HG03045 (cell line): ENCODE data around the gene KIAA1217.

Source experiments
- ATAC-seq: cut with Tn5 transposase; IDR thresholded peaks from one replicate; pipeline ENCODE4 v1.9.1; 2021; ENCODE audit warnings: mild to moderate bottlenecking, moderate library complexity; ENCODE audit not compliant: unreplicated experiment

Gene KIAA1217

DNA sequence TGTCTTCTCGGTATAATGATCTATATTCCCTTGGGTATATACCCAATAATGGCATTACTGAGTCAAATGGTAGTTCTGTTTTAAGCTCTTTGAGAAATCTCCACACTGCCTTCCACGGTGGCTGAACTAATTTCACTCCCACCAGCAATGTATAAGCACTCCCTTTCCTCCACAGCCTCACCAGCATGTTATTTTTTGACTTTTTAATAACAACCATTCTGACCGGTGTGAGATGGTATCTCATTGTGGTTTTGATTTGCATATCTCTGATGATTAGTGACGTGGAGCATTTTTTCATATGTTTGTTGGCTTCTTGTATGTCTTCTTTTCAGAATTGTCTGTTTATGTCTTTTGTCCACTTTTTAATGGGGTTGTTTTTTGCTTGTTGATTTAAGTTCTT lies 33.6 kb downstream of the KIAA1217 start:
- no peak for ATAC-seq

DNA sequence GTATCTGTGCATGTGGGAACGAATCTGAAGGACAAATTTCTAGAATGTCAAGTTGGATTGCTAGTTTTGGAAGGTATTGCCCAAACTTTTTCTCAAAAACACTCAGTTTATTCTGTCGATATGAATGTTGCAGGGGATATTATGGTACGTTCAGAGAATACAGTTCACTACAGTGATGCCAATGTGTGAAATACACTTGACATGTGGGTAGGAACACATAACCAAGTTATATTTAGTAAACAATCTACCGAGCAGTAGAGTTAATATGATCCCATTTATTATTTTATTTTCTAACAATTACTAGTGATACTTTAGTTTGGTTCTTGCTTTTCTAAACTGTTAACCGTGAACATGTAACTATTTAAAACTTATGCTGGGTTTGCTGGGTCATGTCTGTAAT lies 37.4 kb downstream of the KIAA1217 start:
- ATAC-seq, result no peak

DNA sequence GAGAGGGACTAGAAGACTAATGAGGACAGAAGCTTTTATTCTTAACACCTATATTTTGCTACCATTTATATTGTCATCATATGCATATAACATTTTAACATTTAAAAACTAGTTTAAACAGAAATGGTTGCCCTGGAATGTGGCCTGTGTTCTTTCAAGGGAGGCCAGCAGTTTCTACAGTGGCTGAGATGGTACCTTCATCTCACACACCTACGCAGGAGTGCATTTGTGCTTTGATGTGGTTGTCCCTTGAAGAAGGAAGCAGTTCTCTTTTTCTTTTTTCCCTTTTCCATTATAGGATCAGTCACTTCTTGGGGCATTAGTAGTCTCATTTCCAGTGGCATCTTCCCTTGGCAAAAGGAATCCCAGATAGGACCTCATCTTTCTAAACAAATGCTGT lies 38.9 kb downstream of the KIAA1217 start:
- no peak for ATAC-seq

DNA sequence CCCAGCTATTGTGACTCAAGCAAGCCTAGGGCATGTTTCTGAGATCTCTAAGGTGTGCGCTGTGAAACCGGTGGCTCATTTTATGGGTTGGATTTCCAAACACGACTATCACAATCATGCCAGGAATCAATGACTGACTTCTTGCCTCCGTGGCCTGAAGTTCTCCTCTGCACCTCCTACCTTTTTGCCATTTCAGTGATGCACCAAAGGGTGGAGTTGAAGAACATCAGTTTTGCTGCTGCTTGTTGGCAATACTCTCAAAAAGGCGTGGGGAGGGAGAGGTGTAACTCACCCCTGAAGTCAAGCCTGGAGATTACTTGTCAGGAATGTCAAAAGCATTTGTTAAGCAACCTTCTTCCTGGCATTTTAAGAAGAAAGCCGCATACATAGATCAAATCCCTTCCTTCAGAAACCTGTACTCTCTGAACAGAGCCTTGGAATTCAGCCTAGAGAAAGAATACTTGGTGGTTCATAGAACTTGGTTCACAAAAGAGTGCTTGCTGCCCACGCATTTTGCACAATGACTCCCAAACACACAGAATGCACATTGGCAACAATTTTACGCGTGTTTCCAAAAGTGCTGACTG lies 41.0 kb downstream of the KIAA1217 start:
- no peak for ATAC-seq

DNA sequence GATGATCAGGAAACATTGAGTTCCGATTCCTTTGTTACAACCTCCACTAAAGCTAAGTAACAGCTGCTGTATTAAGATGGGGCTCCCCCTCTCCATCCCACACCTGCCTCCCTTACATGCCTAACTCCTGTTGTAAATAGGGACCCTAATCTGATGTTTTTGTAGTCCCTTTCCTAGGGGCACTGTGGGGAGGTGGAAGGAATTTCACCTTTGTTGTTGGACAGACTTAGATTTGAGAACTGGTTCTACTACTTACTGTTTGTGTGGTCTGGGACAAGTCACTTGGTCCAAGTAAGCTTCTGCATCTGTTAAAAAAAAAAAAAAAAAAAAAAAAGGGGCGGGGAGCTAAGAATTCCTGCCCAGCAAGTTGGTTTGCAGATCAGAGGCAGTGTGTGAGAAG lies 42.6 kb downstream of the KIAA1217 start:
- no peak for ATAC-seq

DNA sequence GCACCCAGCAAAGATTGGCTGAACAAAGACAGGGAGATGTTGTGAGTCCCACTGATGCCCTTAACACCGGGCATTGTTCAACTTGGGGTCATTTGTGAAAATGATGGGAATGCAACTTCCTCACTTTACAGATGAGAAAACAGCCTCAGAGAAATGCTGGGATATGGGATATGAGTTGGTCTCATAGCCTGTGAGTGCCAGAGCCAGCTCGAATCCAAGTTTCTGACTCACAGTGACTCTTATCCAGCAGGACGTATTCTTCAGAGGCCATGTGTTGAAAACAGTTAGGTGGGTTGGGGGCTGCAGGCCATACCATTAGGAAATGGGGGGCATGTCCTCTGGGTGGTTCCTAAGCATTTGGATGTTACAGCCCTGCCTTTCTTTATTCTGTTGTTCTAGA lies 45.2 kb downstream of the KIAA1217 start:
- ATAC-seq, result no peak

DNA sequence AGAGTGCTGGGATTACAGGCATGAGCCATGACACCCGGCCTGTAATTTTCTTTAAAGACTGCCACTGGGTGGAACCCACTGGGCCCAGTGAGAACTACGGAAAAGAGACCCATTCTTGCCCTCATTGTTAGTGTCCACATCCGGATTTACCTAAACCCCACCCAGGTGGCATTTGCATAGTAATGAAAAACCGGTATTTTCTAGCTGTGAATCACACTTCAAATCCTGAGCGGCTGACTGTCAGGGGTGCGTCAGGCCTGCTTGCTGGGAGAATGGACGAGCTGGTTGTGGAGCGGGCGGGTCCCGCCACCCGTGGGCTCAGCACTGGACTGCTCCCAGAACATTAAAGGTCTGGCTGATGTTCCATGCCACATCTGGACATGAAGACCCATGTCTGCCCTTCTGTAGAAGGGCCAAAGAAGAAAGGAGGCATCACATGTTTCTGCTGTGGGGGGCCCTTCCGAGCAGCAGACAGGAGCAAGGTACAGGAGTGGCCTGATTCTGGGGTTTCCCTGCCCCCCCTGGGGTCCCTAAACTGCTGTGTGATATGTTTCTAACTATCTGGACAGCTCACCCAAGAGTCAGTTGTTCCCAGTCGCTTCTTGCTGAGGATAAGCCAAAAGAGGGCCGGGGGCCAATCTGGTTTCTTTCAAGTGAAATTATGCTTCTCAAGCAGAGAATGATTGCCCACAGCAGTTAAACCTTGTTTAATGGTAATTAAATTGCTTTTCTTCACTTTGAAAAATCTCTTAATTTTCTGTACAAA lies 46.4 kb downstream of the KIAA1217 start:
- no peak for ATAC-seq

DNA sequence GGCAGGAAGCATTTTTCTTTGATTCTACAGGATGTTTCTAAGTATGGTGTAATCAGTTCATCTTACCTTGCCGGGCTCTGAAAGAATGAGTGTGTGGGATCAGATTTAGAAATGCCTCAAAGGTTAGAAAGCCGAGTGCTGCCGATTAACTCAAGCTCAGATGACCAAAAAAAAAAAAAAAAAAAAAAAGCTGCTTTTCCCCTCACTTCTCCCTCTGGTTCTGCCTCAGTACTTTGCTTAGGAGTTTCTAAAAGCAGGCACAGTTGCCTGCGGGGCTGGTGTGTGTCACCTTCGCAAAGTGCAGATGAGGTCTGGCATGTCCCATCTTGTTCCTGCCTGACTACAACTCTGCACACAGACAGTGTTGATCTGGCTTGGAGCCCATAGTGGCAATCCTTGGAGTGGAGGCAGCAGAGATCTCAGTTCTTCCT lies 47.0 kb downstream of the KIAA1217 start:
- no peak for ATAC-seq

DNA sequence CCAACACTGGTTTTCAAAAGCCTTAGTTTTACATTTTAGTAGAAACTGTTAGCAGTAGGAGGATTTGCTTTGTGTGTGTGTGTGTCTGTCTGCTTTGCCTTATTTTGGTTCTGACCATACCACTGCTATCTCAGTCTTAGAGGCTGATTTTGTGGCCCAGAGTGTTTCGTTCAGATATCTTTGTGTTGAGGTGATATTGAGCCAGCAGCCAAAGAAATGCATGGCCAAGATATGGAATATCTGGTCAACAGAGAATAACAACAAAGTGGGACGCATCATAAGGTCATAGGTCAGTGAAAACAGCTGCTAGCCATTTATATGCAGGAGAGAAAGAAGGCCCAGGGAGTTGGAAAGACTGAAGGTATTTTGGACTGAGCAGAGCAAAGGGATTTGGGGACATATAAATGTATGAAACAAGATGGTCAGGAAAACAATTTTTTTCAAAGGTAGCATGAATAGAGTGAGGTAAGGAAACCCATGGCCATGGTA lies 47.7 kb downstream of the KIAA1217 start:
- ATAC-seq, result no peak

DNA sequence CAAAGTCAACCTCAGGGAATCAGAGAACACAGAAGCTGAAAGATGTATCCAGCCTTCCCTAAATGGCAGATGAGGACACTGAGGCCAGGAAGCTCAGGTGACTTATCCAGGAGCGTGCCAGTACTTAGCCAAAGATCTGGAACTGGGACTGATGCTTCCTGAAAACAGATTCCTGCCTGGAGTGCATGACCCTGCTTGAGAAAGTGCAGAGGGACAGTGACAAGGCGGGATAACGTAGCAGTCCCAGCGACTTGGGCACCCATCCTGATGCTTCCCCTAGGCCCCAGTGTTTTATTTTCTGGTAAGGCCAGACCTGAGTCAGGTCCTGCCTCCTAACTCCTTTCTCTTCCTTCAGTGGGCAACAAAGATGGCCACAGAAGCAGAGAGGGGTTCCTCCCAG lies 48.6 kb downstream of the KIAA1217 start:
- no peak for ATAC-seq

DNA sequence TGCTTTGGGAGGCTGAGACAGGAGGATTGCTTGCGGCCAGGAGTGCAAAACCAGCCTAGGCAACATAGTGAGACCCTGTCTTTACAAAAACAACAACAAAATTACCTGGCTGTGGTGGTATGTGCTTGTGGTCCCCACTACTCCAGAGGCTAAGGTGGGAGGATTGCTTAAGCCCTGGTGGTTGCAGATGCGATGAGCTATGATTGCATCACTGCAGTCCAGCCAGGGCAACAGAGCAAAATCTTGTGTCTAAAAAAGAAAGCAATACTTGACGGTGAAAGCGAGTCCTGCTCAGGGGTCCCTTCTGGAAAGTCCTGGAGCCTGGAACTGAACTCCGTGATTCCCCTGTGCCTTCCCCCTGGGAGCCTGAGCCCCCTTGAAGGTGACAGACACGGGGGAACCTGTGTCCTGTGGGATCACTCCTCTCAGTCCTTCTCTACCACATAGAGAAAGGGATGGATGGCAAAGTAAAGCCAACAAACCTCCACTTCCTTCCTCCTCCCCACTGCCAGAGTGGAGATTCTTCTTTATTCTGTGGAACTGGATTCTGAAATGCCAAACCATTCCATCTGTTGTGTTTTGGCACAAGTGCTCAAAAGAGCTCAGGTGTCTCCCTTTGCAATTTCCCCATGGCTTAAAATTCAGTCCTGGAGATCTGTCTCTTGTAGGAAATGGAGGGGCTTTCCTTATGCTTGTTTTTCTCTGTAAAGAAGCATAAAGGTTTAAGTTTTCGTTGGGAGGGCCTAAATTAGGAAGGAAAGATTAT lies 50.6 kb downstream of the KIAA1217 start:
- ATAC-seq, result no peak

DNA sequence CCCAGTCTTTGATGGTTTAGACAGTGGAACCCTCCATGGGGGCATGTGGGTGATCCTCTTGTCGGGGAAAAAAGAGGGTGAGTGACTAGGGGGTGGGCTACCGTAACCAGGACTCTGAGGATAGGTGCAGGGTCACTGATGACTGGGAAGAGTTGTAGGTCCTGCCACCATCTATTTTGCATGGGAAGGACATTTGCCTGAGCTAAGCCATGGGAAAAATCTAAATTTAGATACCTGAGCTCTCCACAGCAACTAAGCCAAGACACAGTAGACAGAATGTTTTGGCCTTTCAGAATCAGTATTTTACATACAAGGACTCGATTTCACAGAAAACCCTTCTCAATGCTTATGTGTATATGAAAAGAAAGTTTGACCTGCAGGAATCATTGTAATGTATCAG lies 52.7 kb downstream of the KIAA1217 start:
- ATAC-seq, result no peak

DNA sequence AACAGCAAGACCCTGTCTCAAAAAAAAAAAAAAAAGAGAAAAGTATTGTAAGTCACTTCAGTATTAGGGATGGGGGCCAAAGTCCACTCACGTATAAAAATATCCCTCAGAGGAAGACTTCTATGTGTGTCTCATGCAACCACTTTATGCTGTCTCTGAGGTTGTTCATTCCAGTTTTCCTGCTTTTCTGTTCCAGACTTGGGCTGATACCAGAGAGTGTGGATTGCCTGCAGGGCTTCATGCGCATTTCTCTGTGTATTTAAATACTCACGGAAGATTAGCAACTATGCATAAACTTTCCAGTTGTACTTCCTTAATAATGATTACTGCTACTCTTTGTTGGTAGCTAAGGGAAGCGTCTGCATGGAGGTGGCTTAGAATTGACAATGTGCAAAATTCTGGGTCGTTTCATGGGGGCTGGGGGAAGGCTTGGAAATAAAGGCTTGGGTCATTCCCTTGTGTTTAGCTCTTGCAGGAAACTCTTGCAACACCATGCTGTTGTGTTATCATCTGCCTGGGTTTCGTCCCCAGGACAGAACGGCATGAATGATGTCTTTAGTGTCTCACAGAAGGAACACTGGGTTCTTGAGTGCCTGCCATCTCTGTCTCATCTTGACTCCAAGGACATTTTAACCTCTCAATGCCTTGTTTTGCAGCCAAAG lies 54.1 kb downstream of the KIAA1217 start:
- no peak for ATAC-seq

DNA sequence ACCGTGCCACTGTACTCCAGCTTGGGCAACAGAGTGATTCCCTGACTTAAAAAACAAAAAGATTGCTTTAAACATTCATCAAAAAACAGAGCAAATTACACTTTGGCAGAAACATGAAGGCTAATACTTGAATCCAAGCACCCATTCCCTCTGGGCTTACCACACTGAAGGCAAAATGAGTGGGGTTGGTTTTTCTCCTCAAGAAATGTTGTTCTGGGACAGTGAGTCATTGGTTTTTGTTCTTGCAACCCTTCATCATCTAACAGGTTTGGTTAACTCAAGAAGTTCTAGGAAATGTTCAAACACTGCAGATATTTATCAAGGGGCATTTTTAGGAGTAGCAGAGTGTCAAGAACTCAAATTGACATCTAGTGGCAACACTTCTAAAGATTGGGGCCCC lies 60.5 kb downstream of the KIAA1217 start:
- ATAC-seq, result no peak

DNA sequence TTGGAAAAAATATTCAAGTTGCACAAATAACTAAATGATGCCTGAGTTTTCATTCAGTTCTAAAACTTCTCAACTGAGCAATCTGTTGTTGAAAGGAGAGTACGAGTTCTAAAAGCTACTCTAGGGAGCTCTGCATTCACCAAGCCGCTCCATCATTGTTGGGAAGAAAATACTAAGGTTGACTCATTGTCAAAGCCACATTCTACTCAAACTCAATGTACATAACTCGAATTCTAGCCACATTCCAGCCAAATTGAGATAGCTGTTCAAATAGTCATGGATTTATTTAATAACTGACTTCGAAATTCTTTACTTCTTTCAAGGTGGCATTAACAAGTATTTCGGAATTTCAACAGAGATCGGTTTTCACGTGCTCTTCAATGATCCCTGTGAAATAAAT lies 63.4 kb downstream of the KIAA1217 start:
- no peak for ATAC-seq

DNA sequence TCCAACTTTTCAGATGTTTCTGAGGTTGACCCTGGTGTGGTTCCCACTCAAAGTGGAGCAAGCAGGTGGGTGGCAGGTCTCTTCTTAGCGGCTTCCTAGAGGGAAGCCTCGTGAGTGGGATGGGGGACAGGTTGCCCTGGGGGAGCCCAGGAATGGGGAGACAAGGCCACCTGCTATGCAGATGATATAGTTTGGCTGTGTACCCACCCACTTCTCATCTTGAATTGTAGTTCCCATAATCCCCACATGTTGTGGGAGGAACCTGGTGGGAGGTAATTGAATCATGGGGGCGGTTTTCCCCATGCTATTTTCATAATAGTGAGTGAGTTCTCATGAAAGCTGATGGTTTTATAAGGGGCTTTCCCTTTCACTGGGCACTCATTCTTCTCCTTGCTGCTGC lies 68.3 kb downstream of the KIAA1217 start:
- ATAC-seq, result no peak

DNA sequence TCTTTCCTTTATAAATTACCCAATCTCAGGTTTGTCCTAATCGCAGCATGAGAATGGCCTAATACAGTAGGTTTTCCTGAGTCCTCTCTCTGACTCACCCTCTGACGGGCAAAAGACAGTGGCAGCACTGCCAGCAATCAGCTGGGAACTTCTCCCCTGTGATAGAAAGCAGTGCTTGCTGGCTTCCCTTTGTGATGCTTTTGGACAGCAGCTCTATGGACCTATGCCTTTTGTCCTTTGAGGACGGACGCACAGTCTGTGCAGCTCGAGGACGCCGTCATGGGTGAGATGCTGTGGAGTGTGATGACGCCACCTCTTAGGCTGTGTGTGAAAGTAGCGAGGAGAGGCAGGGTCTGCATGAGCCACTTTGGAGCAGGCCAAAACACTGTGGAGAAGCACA lies 68.8 kb downstream of the KIAA1217 start:
- ATAC-seq, result no peak

DNA sequence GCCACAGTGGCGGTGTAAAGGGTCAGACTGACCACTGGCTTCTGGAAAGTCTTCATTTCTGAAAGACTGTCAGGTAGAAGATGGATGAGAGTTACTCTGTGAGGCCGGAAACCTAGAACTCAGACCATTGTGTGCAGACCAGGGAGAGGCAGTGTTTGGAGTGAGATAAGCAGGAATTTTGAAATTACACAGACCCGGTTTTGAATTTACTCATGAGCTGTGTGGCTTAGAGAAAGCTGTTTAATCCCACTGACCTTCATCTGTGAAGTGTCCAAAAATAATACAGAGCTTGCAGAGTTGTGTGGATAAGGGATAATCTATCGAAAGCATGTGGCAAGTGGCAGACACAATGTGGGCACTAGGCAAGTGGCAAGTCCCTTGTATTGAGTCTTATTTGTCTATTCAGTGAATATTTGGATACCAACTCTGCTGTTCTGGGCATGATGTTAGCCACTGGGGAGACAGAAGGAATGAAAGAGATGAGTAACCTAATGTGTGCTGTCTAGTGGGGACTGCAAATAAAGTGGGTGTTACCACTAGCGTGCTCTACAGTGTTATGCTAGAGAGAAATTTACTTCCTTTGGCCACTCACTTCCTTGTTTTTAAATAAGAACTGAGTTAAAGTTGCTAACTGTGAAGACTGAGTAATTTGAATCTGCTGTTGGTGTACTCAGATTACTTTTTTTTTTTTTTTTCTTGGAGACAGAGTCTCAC lies 69.4 kb downstream of the KIAA1217 start:
- ATAC-seq, result no peak

DNA sequence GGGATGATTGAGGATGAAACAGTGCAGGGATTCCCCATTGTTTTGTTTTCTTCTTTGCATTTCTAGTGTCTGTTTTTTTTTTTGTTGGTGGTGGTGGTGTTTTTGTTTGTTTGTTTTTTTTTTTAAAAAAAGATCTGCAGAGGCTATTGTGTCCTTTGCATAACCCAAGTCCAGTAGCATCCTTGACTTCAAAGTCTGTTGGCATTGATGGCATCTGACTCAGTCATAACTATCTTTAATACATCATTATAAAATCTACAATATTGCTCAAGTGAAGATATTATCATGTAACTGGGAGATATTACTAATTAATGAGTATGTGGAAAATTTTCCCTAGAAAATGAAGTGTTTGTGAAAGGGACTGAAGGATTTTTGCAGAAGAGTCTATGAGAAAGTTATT lies 70.2 kb downstream of the KIAA1217 start:
- no peak for ATAC-seq

DNA sequence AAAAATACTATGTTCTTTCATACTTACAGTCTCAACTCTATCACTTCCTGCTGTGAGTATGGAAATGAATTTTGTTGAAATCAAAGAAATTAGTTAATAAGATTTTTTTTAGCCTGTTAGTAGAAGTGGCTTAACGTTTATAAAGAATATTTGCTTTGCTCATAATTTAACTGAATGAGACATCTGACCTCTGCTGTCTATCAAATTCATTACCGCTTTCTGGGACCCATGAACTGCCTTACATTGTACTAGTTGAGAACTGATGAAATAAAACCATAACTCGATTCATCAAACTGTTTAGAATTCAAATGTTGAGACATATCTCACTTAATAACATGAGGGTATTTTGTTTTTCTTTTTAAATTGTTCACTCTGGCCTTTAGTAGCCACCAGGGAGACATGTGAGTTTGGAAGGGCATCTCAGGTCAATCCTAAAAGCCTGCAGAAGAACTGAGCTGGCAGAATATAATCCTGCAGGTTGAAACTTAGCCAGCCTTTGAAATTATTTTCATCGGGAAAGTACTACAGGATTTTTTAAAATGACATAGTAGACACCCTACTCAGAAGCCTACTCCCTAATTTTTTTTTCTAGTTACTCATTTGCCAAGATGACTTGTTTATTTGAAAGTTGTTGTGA lies 78.7 kb downstream of the KIAA1217 start:
- no peak for ATAC-seq
